Fibroblast of skin of left quadriceps (primary cell): ENCODE measurements around the gene MPRIP.

Experiments
- DNase-seq, 2 experiments: peaks; one replicate each; pipeline ENCODE4 v3.0.0-alpha.2; 2013; ENCODE audit warnings: low read depth in 2 of 2

The MPRIP gene

GRCh38 chr17:17069849-17070248 is 27.6 kb downstream of the MPRIP start:
- no peak for DNase-seq

DNA sequence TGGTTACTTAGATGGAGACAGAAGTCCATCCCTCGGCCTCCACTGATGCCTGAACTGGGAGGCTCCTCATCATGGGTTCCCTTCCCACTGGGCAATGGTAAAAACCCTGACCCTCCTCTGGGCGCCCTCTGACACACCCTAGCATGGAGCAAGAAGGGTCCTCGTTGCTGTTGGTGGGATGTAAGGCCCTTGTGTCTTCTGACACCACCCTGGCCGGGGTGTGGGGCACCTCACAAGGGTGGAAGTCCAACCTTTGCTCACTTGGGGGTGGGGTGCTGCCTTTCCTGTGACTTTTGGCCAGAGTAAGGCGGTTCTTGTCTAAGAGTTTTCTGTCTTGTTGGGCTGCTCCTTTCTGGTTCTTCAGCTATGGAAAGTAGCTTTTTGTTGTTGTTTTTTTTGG is 28.7 kb downstream of the MPRIP start:
- no peak for DNase-seq

GRCh38 chr17:17071531-17072360 is 29.5 kb downstream of the MPRIP start:
- no peak for DNase-seq

GRCh38 chr17:17072546-17072945 is 30.3 kb downstream of the MPRIP start:
- no peak for DNase-seq

DNA sequence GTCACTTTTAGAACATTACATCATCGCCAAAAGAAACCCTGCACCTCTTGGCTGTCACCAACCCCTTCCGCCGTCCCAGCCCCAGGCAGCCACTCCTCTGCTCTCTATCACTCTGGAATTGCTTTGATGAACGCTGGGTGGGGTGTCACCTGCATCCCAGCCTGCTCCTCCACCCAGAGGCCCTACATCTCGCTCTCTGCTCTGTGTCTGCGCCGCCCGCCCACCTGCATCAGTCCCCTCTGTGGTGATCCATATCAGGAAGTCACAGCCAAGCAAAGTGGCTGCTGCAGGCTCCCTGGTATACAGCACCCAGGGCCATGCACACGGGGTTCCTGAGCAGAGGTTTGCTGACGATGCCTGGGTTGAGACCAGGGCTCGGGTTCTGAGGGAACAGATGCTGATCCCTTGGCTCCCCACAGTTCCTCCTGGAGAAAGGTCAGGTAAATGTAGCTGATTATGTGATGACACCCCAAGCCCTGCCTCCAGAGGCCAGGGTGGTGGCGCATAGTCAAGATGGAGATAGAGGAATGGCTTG is 30.8 kb downstream of the MPRIP start:
- DNase-seq: no peak

GRCh38 chr17:17073581-17074403 is 31.5 kb downstream of the MPRIP start:
- no peak for DNase-seq

DNA sequence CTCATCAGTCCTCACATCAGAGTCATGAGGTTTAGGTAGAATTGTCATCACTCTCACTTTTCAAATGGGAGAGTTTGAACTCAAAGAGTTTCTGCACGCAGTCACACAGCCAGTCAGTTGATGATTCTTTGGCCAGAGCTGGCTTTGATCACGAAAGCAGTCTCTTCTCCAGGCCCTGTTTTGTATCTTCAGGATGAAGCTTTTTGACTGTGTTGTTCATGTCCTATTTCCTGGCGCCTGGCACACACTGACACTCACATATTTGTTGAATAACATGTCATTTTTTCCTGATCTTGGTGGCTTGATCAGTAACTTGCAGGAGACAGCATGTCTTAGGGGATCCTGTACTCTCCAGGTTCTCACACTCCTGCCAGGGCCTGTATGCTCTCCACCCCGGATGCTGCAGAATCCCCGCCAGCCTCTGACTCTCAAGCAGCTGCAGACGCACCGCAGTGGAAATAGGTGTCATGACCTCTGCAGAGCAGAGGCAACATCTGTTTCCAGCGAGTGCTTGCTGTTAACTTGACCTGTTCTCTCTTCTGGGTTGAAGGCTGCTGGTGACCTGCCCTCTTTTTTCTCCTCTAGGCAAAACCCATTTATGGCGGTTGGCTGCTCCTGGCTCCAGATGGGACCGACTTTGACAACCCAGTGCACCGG is 33.0 kb downstream of the MPRIP start:
- no peak for DNase-seq

DNA sequence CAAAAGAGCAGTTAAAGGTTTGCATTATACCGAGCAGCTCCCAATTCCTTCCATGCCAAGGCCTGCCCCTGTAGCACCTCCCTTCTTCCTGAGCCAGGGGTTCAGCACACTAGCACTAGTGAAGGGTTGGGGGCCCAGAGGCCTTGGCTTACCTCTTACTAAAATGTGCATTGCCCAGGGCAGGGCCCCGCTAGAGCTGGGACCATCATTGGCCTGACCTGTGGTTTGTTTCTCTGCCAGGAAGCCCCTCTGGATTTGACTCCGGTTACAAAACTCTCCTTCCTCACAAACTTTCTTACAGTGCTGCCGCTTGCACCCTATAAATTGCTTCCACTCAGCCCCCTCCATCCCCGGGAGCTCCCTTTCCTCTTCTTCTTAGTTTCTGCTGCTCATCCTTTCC is 33.8 kb downstream of the MPRIP start:
- no peak for DNase-seq

DNA sequence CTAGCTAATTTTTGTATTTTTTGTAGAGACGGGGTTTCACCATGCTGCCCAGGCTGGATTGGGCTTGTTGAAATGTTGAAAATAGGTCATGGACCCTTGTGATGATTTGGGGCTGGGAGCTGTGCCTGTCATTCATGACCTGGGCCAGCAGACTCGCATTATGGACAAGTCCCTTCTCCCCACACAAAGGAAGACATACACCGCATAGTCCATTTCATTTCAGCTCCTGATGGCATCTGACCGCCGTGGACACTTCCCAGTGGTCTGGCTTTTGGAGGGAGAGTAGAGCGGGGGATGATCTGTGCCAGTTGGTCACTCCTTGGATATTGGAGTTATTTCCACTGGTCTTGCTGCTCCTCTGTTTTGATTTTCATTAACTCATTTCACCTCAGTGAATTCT is 34.8 kb downstream of the MPRIP start:
- no peak for DNase-seq

- no peak for DNase-seq
Measured at GRCh38 chr17:17077861-17078732, 35.8 kb downstream of the MPRIP start.

- no peak for DNase-seq
Measured at GRCh38 chr17:17078832-17079231, 36.6 kb downstream of the MPRIP start.

- no peak for DNase-seq
Measured at GRCh38 chr17:17079336-17079735, 37.1 kb downstream of the MPRIP start.

- no peak for DNase-seq
Measured at GRCh38 chr17:17079761-17080160, 37.5 kb downstream of the MPRIP start.

DNA sequence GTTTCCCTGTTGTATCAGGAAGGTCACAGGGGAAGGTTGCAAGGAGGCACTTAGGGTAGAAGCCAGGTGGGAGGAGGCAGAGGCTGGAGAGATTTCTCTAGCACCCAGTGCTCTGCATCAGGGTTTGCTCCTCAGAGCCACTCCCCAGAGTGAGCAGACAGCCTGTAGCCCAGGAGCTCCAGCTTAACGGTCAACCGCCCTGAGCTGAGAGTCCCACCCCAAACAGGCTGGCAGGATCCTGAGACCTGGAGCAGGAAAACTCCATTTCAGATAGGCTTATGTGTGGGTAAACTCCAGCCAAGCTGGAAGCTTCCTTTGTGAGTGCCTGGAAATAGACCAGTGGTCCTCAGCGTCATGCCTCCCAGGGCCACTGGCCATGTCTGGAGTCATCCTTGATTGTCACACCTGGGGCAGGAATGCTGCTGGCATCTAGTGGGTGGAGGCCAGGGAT is 37.9 kb downstream of the MPRIP start:
- no peak for DNase-seq

GRCh38 chr17:17080781-17081180 is 38.5 kb downstream of the MPRIP start:
- DNase-seq: no peak

DNA sequence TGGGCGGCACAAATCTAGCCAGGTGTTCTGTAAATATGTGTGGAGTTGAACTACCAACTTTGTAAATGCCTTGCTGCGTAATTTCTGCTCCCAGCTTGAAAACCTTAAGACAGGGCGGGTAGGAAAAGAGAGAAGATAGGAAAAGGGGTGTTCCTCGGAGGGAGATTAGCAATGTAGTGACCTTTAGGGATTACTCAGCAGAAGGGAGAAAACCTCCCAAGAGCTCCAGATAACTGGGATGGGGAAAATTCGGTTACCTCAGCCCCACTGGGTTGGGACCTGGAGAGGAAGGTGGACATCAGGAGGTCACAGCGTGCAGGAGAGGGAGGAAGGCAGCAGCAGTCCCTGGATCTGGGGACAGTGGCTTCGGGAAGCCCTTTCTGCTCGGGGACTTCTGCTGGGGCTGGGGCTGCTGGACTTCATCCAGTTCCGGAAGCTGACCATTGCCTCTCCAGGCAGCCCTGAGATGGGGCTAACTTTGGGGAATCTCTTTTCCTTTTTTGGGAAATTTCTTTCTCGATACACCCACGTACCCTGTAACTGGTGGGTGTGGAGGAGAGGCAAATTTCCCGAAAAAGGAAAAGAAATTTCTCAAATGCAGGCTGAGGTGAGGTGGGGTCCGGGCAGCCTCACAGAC is 39.2 kb downstream of the MPRIP start:
- DNase-seq: no peak

DNA sequence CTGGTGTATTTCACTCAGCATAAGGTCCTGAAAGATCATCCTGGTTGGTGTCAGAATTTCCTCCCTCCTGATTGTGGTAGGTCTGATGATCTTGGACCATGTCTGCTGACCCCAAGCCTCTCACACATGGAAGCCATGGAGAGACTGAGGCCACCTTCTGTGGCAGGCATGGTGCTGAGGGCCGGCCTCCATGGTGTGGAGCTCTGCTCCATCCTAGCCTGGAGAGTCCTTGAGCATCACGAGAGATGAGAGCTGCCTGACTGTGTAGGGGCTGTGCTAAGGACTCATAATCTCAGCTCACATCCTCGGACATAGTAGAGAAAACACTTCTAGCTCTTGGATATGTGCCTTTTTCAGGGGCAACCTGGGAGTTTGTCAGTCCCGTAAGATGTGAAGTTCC is 40.6 kb downstream of the MPRIP start:
- DNase-seq: no peak

- no peak for DNase-seq
Measured at GRCh38 chr17:17084317-17084835, 42.1 kb downstream of the MPRIP start.

- DNase-seq: no peak
Measured at GRCh38 chr17:17084941-17085340, 42.7 kb downstream of the MPRIP start.

DNA sequence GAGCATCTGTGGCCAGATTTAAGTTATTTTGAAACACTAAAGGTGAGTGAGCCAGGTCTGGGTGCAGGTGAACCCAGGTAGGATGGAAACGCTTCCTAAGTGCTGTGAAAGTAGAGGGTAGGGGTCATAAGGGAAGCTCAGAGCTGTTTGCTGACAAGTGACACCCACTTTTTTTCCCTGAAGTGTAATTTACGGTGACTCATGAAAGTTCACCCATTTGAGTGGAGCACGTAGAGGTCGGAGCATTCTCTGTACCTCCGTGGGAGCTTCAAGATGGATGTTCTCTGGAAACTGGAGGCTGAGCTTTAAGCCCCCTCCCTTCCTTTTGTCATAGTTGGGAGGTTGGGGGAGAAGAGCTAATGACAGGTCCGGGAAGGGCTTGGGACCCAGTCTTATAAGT is 44.3 kb downstream of the MPRIP start:
- no peak for DNase-seq
